Body of pancreas (tissue), 4 donors: ENCODE results near the gene LIPN. TPM values are rescaled to one million over a fixed set of nuclear protein-coding genes. Genes with fewer than 3 reads are reported as not detected.

ENCODE experiments used
- ATAC-seq: fragments of 150-250 bp; one replicate; pipeline ENCODE4 v1.9.1; 2016
- DNase-seq, 4 donors: peaks; one replicate each; pipeline ENCODE4 v3.0.0-alpha.2; 2019
- H3K27ac ChIP-seq, 4 donors: fragments of 200-600 bp; sonication (generic); 1 replicate in 3 of 4; 2 replicates in 1 of 4; pipeline versions ENCODE4 v1.5.1 to v1.6.1; 2016 to 2019; ENCODE audit warnings: mild to moderate bottlenecking in 1 of 4, mixed read lengths in 1 of 4, moderate library complexity in 1 of 4
- H3K27me3 ChIP-seq, 2 donors: fragments of 200-600 bp; sonication (generic); one replicate each; pipeline ENCODE4 v1.6.0; 2016; ENCODE audit warnings: mild to moderate bottlenecking in 1 of 2
- H3K36me3 ChIP-seq, 2 donors: fragments of 200-600 bp; sonication (generic); replicated peaks in 1 of 2; 2 replicates each; pipeline ENCODE4 v1.5.1; 2016; ENCODE audit warnings: low read depth in 2 of 2; ENCODE audit not compliant: insufficient read depth in 1 of 2
- H3K4me1 ChIP-seq: fragments of 200-600 bp; sonication (generic); one replicate; pipeline ENCODE4 v1.6.0; 2016
- H3K4me3 ChIP-seq, 2 donors: fragments of 200-600 bp; sonication (generic); 1 replicate in 1 of 2; 2 replicates in 1 of 2; pipeline ENCODE4 v1.5.1; 2016 to 2019
- H3K9me3 ChIP-seq, 3 donors: fragments of 200-600 bp; sonication (generic); 1 replicate in 2 of 3; 2 replicates in 1 of 3; pipeline ENCODE4 v1.5.1; 2016
- CTCF ChIP-seq, 7 experiments: fragments of 450-650 bp in 4 of 7; fragments of 200-600 bp in 3 of 7; sonication (generic) in 3 of 7; IDR thresholded peaks; one replicate each; pipeline ENCODE4 v1.5.1; 2016 to 2019; ENCODE audit warnings: antibody characterized with exemption in 7 of 7
- POLR2A ChIP-seq, 3 donors: fragments of 450-650 bp; IDR thresholded peaks; one replicate each; pipeline ENCODE4 v1.6.1; 2016; ENCODE audit warnings: antibody characterized with exemption in 3 of 3, mild to moderate bottlenecking in 2 of 3
- WGBS, 2 donors: methylation state at CpG; one replicate each; pipeline ENCODE4 v1.1.5; 2017; 5-methylcytosine and 5-hydroxymethylcytosine counted together
- intact Hi-C: fragments of 100-400 bp; cut with DNase I; formaldehyde crosslinking; loops from one replicate; pipeline ENCODE4 v1.15.1; 2023
- total RNA-seq, 2 donors: library from RNA; depleted of rRNA; stranded (reverse); fragments of >200 nt; gene quantifications; one replicate each; pipeline ENCODE4 v1.1.0, GENCODE V29; 2016

LIPN gene
- total RNA-seq, 2 donors from 2014 or later, result not detected

GRCh38 chr10:88756660-88757059 lies 3.2 kb upstream of the LIPN start:
- DNase-seq, result no peak
- Histone ChIP-seq H3K9me3 (no peaks in the 10 kb centered on the region), H3K27ac (no peak overlapping the region), H3K27me3 (no peaks in the 10 kb centered on the region), H3K4me1 (no peaks in the 10 kb centered on the region), H3K36me3 (no peaks in the 10 kb centered on the region), H3K4me3 (no peak overlapping the region)
- TF ChIP-seq CTCF (IDR thresholded peaks at IDR 0.05) (no peak), POLR2A (IDR thresholded peaks at IDR 0.05) (no peak)
- no peak for ATAC-seq
- intact Hi-C loops, result no loop called here
- WGBS, 2 donors, result 0 to 65% methylated on average over 1 of the region's 1 CpG

- no peaks in the 10 kb centered on the region for H3K4me1 ChIP-seq
- no peak for DNase-seq
- ATAC-seq, result no peak
- no peaks in the 10 kb centered on the region for H3K9me3 ChIP-seq
- no peak overlapping the region for H3K27ac ChIP-seq
- WGBS, 2 donors, result 7 to 38% methylated on average over 1 of the region's 1 CpG
- H3K36me3 ChIP-seq, result no peaks in the 10 kb centered on the region
- no peaks in the 10 kb centered on the region for H3K27me3 ChIP-seq
- no peak overlapping the region for H3K4me3 ChIP-seq
- no peak for TF ChIP-seq POLR2A (IDR thresholded peaks at IDR 0.05)
- no peak for TF ChIP-seq CTCF (IDR thresholded peaks at IDR 0.05)
- intact Hi-C loops, result no loop called here
Measured at GRCh38 chr10:88762906-88763305, 3.1 kb downstream of the LIPN start.

GRCh38 chr10:88763441-88763840 lies 3.6 kb downstream of the LIPN start:
- ATAC-seq (no peak), DNase-seq (no peak)
- TF ChIP-seq CTCF (IDR thresholded peaks at IDR 0.05), result no peak
- TF ChIP-seq POLR2A (IDR thresholded peaks at IDR 0.05), result no peak
- no peak overlapping the region for H3K27ac ChIP-seq
- H3K4me3 ChIP-seq, result no peak overlapping the region
- no peaks in the 10 kb centered on the region for H3K9me3 ChIP-seq
- intact Hi-C loops, result no loop called here
- H3K27me3 ChIP-seq, result no peaks in the 10 kb centered on the region
- no peaks in the 10 kb centered on the region for H3K4me1 ChIP-seq
- WGBS, 2 donors, result 54 to 59% methylated on average over 1 of the region's 1 CpG
- H3K36me3 ChIP-seq, result no peaks in the 10 kb centered on the region

- intact Hi-C loops, result no loop called here
- no peaks in the 10 kb centered on the region for H3K36me3 ChIP-seq
- no peaks in the 10 kb centered on the region for H3K27me3 ChIP-seq
- H3K4me3 ChIP-seq, result no peak overlapping the region
- H3K4me1 ChIP-seq, result no peaks in the 10 kb centered on the region
- no peak for ATAC-seq
- H3K27ac ChIP-seq, result no peak overlapping the region
- no peak for DNase-seq
- no peak for TF ChIP-seq POLR2A (IDR thresholded peaks at IDR 0.05)
- no peak for TF ChIP-seq CTCF (IDR thresholded peaks at IDR 0.05)
- 84 to 91% methylated on average over 3 of the region's 3 CpGs for WGBS, 2 donors
- no peaks in the 10 kb centered on the region for H3K9me3 ChIP-seq
Measured at GRCh38 chr10:88764110-88764509, 4.3 kb downstream of the LIPN start.

GRCh38 chr10:88765816-88766215 lies 6.0 kb downstream of the LIPN start:
- Histone ChIP-seq H3K36me3 (no peaks in the 10 kb centered on the region), H3K9me3 (no peaks in the 10 kb centered on the region), H3K4me1 (no peaks in the 10 kb centered on the region), H3K27ac (no peak overlapping the region), H3K27me3 (no peaks in the 10 kb centered on the region), H3K4me3 (no peak overlapping the region)
- 75 to 81% methylated on average over 1 of the region's 1 CpG for WGBS, 2 donors
- no peak for TF ChIP-seq POLR2A (IDR thresholded peaks at IDR 0.05)
- TF ChIP-seq CTCF (IDR thresholded peaks at IDR 0.05), result no peak
- no peak for ATAC-seq
- intact Hi-C loops, result no loop called here
- no peak for DNase-seq
